ENCODE measurements around the gene TAB2. TPM values are rescaled to one million over a fixed set of nuclear protein-coding genes. Genes with fewer than 3 reads are reported as not detected.

TAB2 gene
- polyA plus RNA-seq, 4 donors = 19.7 to 46.9 (median 21.9) TPM

DNA sequence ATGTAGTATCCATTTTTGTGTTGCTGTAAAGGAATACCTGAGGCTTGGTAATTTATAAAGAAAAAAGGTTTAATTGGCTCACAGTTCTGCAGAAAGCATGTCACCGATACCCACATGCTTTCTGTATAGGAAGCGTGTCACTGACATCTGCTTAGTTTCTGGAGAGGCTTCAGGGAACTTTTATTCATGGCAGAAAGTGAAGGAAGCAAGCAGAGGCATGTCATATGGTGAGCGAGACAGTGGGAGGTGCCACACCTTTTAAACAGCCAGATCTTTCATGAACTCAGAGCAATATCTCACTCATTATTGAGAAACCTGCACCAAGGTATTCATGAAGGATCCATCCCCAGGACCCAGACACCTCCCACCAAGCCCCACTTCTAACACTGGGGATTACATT lies 86.0 kb downstream of the TAB2 start:
- DNase-seq = no peak
- peaks cover 4 to 11% (median 6%) of the 10 kb centered on the region in 3 donors for H3K36me3 ChIP-seq (ENCODE audit: control insufficient read depth in 3 of 3, insufficient read depth in 2 of 3, low read depth in 1 of 3, low read length in 3 of 3)
- no peaks in the 10 kb centered on the region for H3K4me1 ChIP-seq (ENCODE audit: control insufficient read depth in 3 of 3, insufficient read depth in 2 of 3, low read depth in 1 of 3, low read length in 2 of 3)
- H3K4me3 ChIP-seq (ENCODE audit: low read depth in 1 of 3, low read length in 3 of 3) = no peak overlapping the region
- H3K9me3 ChIP-seq (ENCODE audit: control insufficient read depth in 2 of 2, insufficient read depth in 1 of 2, low read depth in 1 of 2, low read length in 1 of 2) = no peaks in the 10 kb centered on the region
- H3K27me3 ChIP-seq (ENCODE audit: control insufficient read depth in 3 of 3, insufficient read depth in 3 of 3, low read length in 3 of 3) = no peaks in the 10 kb centered on the region
- no peak for FAIRE-seq
- 96 to 98% (median 98%) methylated on average over 3 of the region's 3 CpGs for WGBS, 3 donors
- no peak overlapping the region for H3K27ac ChIP-seq (ENCODE audit: low read depth in 1 of 3, low read length in 2 of 3)

DNA sequence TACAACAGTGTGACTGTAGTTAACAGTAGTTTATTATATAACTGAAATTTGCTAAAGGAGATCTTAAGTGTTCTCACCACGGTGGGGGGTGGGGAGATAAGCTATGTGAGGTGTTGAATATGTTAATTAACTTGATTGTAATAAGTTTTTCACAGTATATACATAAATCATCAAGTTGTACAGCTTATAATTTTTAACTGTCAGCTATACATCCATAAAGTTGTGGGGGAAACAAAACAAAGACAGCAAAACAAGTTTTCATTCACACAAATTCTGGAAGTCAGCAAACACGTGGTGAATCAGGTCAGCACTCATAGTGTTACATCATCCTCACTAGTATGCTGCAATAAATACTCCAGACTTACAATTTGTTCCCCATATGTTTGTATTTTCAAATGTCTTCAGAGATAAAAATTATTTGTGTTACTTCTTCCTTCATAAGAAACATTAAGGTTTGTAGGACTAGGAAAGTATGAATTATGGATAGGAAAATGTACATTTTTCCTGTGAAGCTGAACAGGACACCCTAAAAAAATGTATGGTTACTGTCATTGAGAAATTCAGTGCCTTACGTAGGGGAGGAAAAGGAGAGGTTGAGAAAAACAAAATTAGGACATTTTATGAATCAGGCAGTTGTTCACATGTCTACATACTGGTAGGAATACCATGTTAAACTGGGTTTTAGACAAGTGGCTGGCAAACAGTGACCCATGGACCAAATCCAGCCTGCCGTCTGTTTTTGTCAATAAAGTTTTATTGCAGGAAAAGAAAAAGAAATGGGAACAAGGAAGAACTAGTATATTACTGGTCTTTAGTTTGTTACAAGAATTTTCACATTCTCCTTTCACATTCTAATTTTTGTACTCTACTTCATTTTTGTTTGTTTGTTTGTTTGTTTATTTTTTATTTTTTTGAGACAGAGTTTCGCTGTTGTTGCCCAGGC lies 88.6 kb downstream of the TAB2 start:
- WGBS, 3 donors = 70 to 82% (median 71%) methylated on average over 5 of the region's 5 CpGs
- H3K4me3 ChIP-seq (ENCODE audit: low read depth in 1 of 3, low read length in 3 of 3) = no peak overlapping the region
- peaks cover 0 to 7% (median 6%) of the 10 kb centered on the region in 3 donors for H3K36me3 ChIP-seq (ENCODE audit: control insufficient read depth in 3 of 3, insufficient read depth in 2 of 3, low read depth in 1 of 3, low read length in 3 of 3)
- DNase-seq = no peak
- FAIRE-seq = no peak
- H3K27me3 ChIP-seq (ENCODE audit: control insufficient read depth in 3 of 3, insufficient read depth in 3 of 3, low read length in 3 of 3) = no peaks in the 10 kb centered on the region
- H3K27ac ChIP-seq (ENCODE audit: low read depth in 1 of 3, low read length in 2 of 3) = no peak overlapping the region
- H3K4me1 ChIP-seq (ENCODE audit: control insufficient read depth in 3 of 3, insufficient read depth in 2 of 3, low read depth in 1 of 3, low read length in 2 of 3) = no peaks in the 10 kb centered on the region
- no peaks in the 10 kb centered on the region for H3K9me3 ChIP-seq (ENCODE audit: control insufficient read depth in 2 of 2, insufficient read depth in 1 of 2, low read depth in 1 of 2, low read length in 1 of 2)

DNA sequence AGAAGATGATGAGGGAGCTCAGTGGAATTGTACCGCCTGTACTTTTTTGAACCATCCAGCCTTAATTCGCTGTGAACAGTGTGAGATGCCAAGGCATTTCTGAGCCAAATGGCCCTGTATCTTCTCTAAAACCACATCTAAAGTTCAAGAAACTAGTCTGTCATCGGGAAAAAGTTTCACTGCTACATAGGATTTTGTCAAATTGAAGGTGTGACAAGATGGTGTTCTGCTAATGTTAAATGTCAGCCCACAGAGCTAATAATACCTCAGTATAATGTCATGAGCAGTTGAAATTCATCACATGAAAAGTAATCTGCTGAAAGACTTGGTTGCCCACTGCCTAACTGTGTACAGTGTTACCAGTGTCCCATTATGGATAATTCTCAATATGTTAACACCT lies 92.1 kb downstream of the TAB2 start:
- Histone ChIP-seq H3K27me3 (ENCODE audit: control insufficient read depth in 3 of 3, insufficient read depth in 3 of 3, low read length in 3 of 3) (no peaks in the 10 kb centered on the region), H3K4me1 (ENCODE audit: control insufficient read depth in 3 of 3, insufficient read depth in 2 of 3, low read depth in 1 of 3, low read length in 2 of 3) (no peaks in the 10 kb centered on the region), H3K36me3 (ENCODE audit: control insufficient read depth in 3 of 3, insufficient read depth in 2 of 3, low read depth in 1 of 3, low read length in 3 of 3) (peaks cover 0 to 7% (median 3%) of the 10 kb centered on the region in 3 donors), H3K9me3 (ENCODE audit: control insufficient read depth in 2 of 2, insufficient read depth in 1 of 2, low read depth in 1 of 2, low read length in 1 of 2) (no peaks in the 10 kb centered on the region), H3K27ac (ENCODE audit: low read depth in 1 of 3, low read length in 2 of 3) (no peak overlapping the region), H3K4me3 (ENCODE audit: low read depth in 1 of 3, low read length in 3 of 3) (no peak overlapping the region)
- no peak for DNase-seq
- 91 to 96% (median 92%) methylated on average over 3 of the region's 3 CpGs for WGBS, 3 donors
- FAIRE-seq = no peak

- no peak for DNase-seq
- H3K9me3 ChIP-seq (ENCODE audit: control insufficient read depth in 2 of 2, insufficient read depth in 1 of 2, low read depth in 1 of 2, low read length in 1 of 2) = no peaks in the 10 kb centered on the region
- H3K4me1 ChIP-seq (ENCODE audit: control insufficient read depth in 3 of 3, insufficient read depth in 2 of 3, low read depth in 1 of 3, low read length in 2 of 3) = no peaks in the 10 kb centered on the region
- no peak overlapping the region for H3K4me3 ChIP-seq (ENCODE audit: low read depth in 1 of 3, low read length in 3 of 3)
- FAIRE-seq = no peak
- H3K27ac ChIP-seq (ENCODE audit: low read depth in 1 of 3, low read length in 2 of 3) = no peak overlapping the region
- no peaks in the 10 kb centered on the region for H3K27me3 ChIP-seq (ENCODE audit: control insufficient read depth in 3 of 3, insufficient read depth in 3 of 3, low read length in 3 of 3)
- peaks cover 0 to 7% (median 3%) of the 10 kb centered on the region in 3 donors for H3K36me3 ChIP-seq (ENCODE audit: control insufficient read depth in 3 of 3, insufficient read depth in 2 of 3, low read depth in 1 of 3, low read length in 3 of 3)
Observed at GRCh38 chr6:149410557-149410956, 93.0 kb downstream of the TAB2 start.

DNA sequence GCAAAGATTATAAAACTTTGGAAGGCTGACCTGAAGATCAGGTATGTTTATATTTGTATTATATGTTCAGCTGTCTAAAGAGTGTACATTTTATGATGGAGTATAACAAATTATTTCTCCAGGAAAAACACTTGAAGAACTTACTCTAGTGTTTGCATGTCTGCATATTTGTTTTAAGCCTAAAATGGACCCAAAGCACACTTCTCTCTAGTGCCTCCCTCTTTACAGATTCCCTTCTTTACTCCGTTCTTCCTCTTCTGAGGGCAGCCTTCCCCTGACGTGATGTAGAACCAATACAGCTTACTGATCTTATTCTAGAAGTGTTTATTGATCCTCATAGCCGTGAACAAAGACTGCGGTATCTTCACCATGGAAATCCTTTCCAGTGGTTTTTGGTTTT lies 96.5 kb downstream of the TAB2 start:
- H3K4me1 ChIP-seq (ENCODE audit: control insufficient read depth in 3 of 3, insufficient read depth in 2 of 3, low read depth in 1 of 3, low read length in 2 of 3) = no peaks in the 10 kb centered on the region
- H3K4me3 ChIP-seq (ENCODE audit: low read depth in 1 of 3, low read length in 3 of 3) = no peak overlapping the region
- WGBS, 3 donors = 70 to 96% (median 94%) methylated on average over 4 of the region's 4 CpGs
- FAIRE-seq (no peak), DNase-seq (no peak)
- H3K27ac ChIP-seq (ENCODE audit: low read depth in 1 of 3, low read length in 2 of 3) = no peak overlapping the region
- H3K36me3 ChIP-seq (ENCODE audit: control insufficient read depth in 3 of 3, insufficient read depth in 2 of 3, low read depth in 1 of 3, low read length in 3 of 3) = peaks cover 0 to 3% (median 3%) of the 10 kb centered on the region in 3 donors
- no peaks in the 10 kb centered on the region for H3K9me3 ChIP-seq (ENCODE audit: control insufficient read depth in 2 of 2, insufficient read depth in 1 of 2, low read depth in 1 of 2, low read length in 1 of 2)
- no peaks in the 10 kb centered on the region for H3K27me3 ChIP-seq (ENCODE audit: control insufficient read depth in 3 of 3, insufficient read depth in 3 of 3, low read length in 3 of 3)

- Histone ChIP-seq H3K9me3 (ENCODE audit: control insufficient read depth in 2 of 2, insufficient read depth in 1 of 2, low read depth in 1 of 2, low read length in 1 of 2) (no peaks in the 10 kb centered on the region), H3K4me3 (ENCODE audit: low read depth in 1 of 3, low read length in 3 of 3) (no peak overlapping the region), H3K36me3 (ENCODE audit: control insufficient read depth in 3 of 3, insufficient read depth in 2 of 3, low read depth in 1 of 3, low read length in 3 of 3) (peaks cover 0 to 3% (median 0%) of the 10 kb centered on the region in 3 donors), H3K27ac (ENCODE audit: low read depth in 1 of 3, low read length in 2 of 3) (no peak overlapping the region), H3K27me3 (ENCODE audit: control insufficient read depth in 3 of 3, insufficient read depth in 3 of 3, low read length in 3 of 3) (no peaks in the 10 kb centered on the region), H3K4me1 (ENCODE audit: control insufficient read depth in 3 of 3, insufficient read depth in 2 of 3, low read depth in 1 of 3, low read length in 2 of 3) (no peaks in the 10 kb centered on the region)
- peak; percentile 51 to 61 for DNase-seq
- WGBS, 3 donors = 22 to 65% (median 37%) methylated on average over 4 of the region's 4 CpGs
- no peak for FAIRE-seq
Observed at GRCh38 chr6:149414821-149415220, 97.3 kb downstream of the TAB2 start.

- DNase-seq = no peak
- Histone ChIP-seq H3K9me3 (ENCODE audit: control insufficient read depth in 2 of 2, insufficient read depth in 1 of 2, low read depth in 1 of 2, low read length in 1 of 2) (no peaks in the 10 kb centered on the region), H3K27me3 (ENCODE audit: control insufficient read depth in 3 of 3, insufficient read depth in 3 of 3, low read length in 3 of 3) (peaks cover 0 to 3% (median 0%) of the 10 kb centered on the region in 3 donors), H3K27ac (ENCODE audit: low read depth in 1 of 3, low read length in 2 of 3) (no peak overlapping the region), H3K4me1 (ENCODE audit: control insufficient read depth in 3 of 3, insufficient read depth in 2 of 3, low read depth in 1 of 3, low read length in 2 of 3) (peaks cover 0 to 10% (median 0%) of the 10 kb centered on the region in 3 donors), H3K36me3 (ENCODE audit: control insufficient read depth in 3 of 3, insufficient read depth in 2 of 3, low read depth in 1 of 3, low read length in 3 of 3) (no peaks in the 10 kb centered on the region), H3K4me3 (ENCODE audit: low read depth in 1 of 3, low read length in 3 of 3) (no peak overlapping the region)
- no peak for FAIRE-seq
- WGBS, 3 donors = 80 to 84% (median 84%) methylated on average over 13 of the region's 13 CpGs
Observed at GRCh38 chr6:149419696-149420404, 102.3 kb downstream of the TAB2 start.

DNA sequence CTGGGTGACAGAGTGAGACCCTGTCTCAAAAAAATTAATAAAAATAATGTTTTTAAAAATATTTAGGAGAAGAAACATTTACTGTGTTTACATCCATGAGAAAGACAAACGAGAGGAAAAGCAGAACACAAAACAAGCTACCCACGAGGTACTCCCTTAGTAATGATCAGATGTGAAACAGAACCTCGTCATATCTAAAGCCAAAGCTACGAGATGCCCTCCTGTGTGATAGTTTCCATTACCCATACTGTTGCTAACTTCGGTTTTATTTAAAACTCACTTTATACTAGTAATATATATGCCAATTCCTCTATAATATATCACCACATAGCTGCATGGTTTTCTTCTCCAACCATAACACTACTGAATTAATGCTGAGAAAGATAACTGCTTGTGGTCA lies 103.6 kb downstream of the TAB2 start:
- peaks cover 0 to 10% (median 0%) of the 10 kb centered on the region in 3 donors for H3K4me1 ChIP-seq (ENCODE audit: control insufficient read depth in 3 of 3, insufficient read depth in 2 of 3, low read depth in 1 of 3, low read length in 2 of 3)
- no peak for FAIRE-seq

More for the DNA sequence above, 103.6 kb downstream of the TAB2 start:
- DNase-seq = no peak
- no peak overlapping the region for H3K4me3 ChIP-seq (ENCODE audit: low read depth in 1 of 3, low read length in 3 of 3)
- WGBS, 3 donors = 55 to 71% (median 69%) methylated on average over 5 of the region's 5 CpGs
- no peaks in the 10 kb centered on the region for H3K9me3 ChIP-seq (ENCODE audit: control insufficient read depth in 2 of 2, insufficient read depth in 1 of 2, low read depth in 1 of 2, low read length in 1 of 2)
- no peaks in the 10 kb centered on the region for H3K36me3 ChIP-seq (ENCODE audit: control insufficient read depth in 3 of 3, insufficient read depth in 2 of 3, low read depth in 1 of 3, low read length in 3 of 3)
- peaks cover 0 to 5% (median 0%) of the 10 kb centered on the region in 3 donors for H3K27me3 ChIP-seq (ENCODE audit: control insufficient read depth in 3 of 3, insufficient read depth in 3 of 3, low read length in 3 of 3)
- H3K27ac ChIP-seq (ENCODE audit: low read depth in 1 of 3, low read length in 2 of 3) = no peak overlapping the region
